Activated T-helper 2 cell treated with anti-CD3 and anti-CD28 coated beads, Interferon-gamma antibody, Interleukin-2, Interleukin-4, amounts not matched to agents 10 μg/mL and 5 μg/mL and 100 μg/mL, durations not matched to agents 14 hours and 24 hours and 36 hours (primary cell): ENCODE results near the gene SYNPO. TPM values are rescaled to one million over a fixed set of nuclear protein-coding genes. Genes with fewer than 3 reads are reported as not detected.

Source experiments
- DNase-seq: peaks from one replicate; pipeline ENCODE4 v3.0.0; 2021; ENCODE audit warnings: low spot score
- H3K27ac Mint-ChIP-seq: one replicate; pipeline ENCODE4 v1.8.0; 2021; ENCODE audit warnings: mixed read lengths
- H3K27me3 Mint-ChIP-seq: one replicate; pipeline ENCODE4 v1.8.0; 2021; ENCODE audit warnings: low read depth, mixed read lengths
- H3K36me3 Mint-ChIP-seq: one replicate; pipeline ENCODE4 v1.8.0; 2021; ENCODE audit warnings: low read depth, mixed read lengths
- H3K4me1 Mint-ChIP-seq: one replicate; pipeline ENCODE4 v1.8.0; 2021; ENCODE audit warnings: low read depth, mixed read lengths
- H3K4me3 Mint-ChIP-seq: one replicate; pipeline ENCODE4 v1.8.0; 2021; ENCODE audit warnings: low read depth, mild to moderate bottlenecking, moderate library complexity, mixed read lengths
- H3K9me3 Mint-ChIP-seq: one replicate; pipeline ENCODE4 v1.8.0; 2021; ENCODE audit warnings: mixed read lengths
- intact Hi-C: fragments of 100-400 bp; cut with micrococcal nuclease; formaldehyde crosslinking; loops from one replicate; pipeline ENCODE4 v1.15.1; 2023
- total RNA-seq: library from RNA; stranded (reverse); gene quantifications from 2 replicates; pipeline ENCODE4 v1.2.3, GENCODE V29; 2022

SYNPO gene
- total RNA-seq, 1 donor from 2014 or later: 0.11 TPM

GRCh38 chr5:150642567-150642927, 2.1 kb downstream of the SYNPO start:
- no peaks in the 10 kb centered on the region for H3K9me3 Mint-ChIP-seq
- no peaks in the 10 kb centered on the region for H3K4me1 Mint-ChIP-seq
- no peak overlapping the region for H3K27ac Mint-ChIP-seq
- H3K4me3 Mint-ChIP-seq: no peak overlapping the region
- DNase-seq: no peak
- no peaks in the 10 kb centered on the region for H3K36me3 Mint-ChIP-seq
- peaks cover 13% of the 10 kb centered on the region for H3K27me3 Mint-ChIP-seq
- intact Hi-C loops: no loop called here

- peaks cover 11% of the 10 kb centered on the region for H3K27me3 Mint-ChIP-seq
- H3K9me3 Mint-ChIP-seq: no peaks in the 10 kb centered on the region
- H3K27ac Mint-ChIP-seq: no peak overlapping the region
- H3K4me1 Mint-ChIP-seq: no peaks in the 10 kb centered on the region
- intact Hi-C loops: no loop called here
- DNase-seq: no peak
- H3K4me3 Mint-ChIP-seq: no peak overlapping the region
- no peaks in the 10 kb centered on the region for H3K36me3 Mint-ChIP-seq
Observed at GRCh38 chr5:150642991-150643710, 2.7 kb downstream of the SYNPO start.

- Mint-ChIP-seq H3K4me1 (no peaks in the 10 kb centered on the region), H3K27me3 (peaks cover 10% of the 10 kb centered on the region), H3K27ac (no peak overlapping the region), H3K9me3 (no peaks in the 10 kb centered on the region), H3K36me3 (no peaks in the 10 kb centered on the region), H3K4me3 (no peak overlapping the region)
- no peak for DNase-seq
- intact Hi-C loops: no loop called here
Observed at GRCh38 chr5:150644058-150644457, 3.6 kb downstream of the SYNPO start.

GRCh38 chr5:150644514-150644913, 4.1 kb downstream of the SYNPO start:
- no peaks in the 10 kb centered on the region for H3K9me3 Mint-ChIP-seq
- H3K36me3 Mint-ChIP-seq: no peaks in the 10 kb centered on the region
- no peaks in the 10 kb centered on the region for H3K4me1 Mint-ChIP-seq
- peaks cover 10% of the 10 kb centered on the region for H3K27me3 Mint-ChIP-seq
- H3K27ac Mint-ChIP-seq: no peak overlapping the region
- intact Hi-C loops: no loop called here
- no peak overlapping the region for H3K4me3 Mint-ChIP-seq
- no peak for DNase-seq

- H3K4me3 Mint-ChIP-seq: no peak overlapping the region
- H3K27me3 Mint-ChIP-seq: peaks cover 6% of the 10 kb centered on the region
- H3K9me3 Mint-ChIP-seq: no peaks in the 10 kb centered on the region
- intact Hi-C loops: no loop called here
- no peak overlapping the region for H3K27ac Mint-ChIP-seq
- no peaks in the 10 kb centered on the region for H3K36me3 Mint-ChIP-seq
- H3K4me1 Mint-ChIP-seq: no peaks in the 10 kb centered on the region
- no peak for DNase-seq
Observed at GRCh38 chr5:150645070-150645700, 4.7 kb downstream of the SYNPO start.

- no peak for DNase-seq
- Mint-ChIP-seq H3K4me3 (no peak overlapping the region), H3K36me3 (no peaks in the 10 kb centered on the region), H3K27ac (no peak overlapping the region), H3K4me1 (no peaks in the 10 kb centered on the region), H3K27me3 (peaks cover 6% of the 10 kb centered on the region), H3K9me3 (no peaks in the 10 kb centered on the region)
- intact Hi-C loops: no loop called here
Observed at GRCh38 chr5:150647275-150648251, 7.1 kb downstream of the SYNPO start.

- H3K4me1 Mint-ChIP-seq: no peaks in the 10 kb centered on the region
Observed at GRCh38 chr5:150648294-150649107, 8.0 kb downstream of the SYNPO start.

GRCh38 chr5:150649108-150650020, 8.9 kb downstream of the SYNPO start:
- Mint-ChIP-seq H3K9me3 (no peaks in the 10 kb centered on the region), H3K4me1 (no peaks in the 10 kb centered on the region), H3K27me3 (peaks cover 9% of the 10 kb centered on the region), H3K36me3 (no peaks in the 10 kb centered on the region), H3K27ac (no peak overlapping the region), H3K4me3 (no peak overlapping the region)
- no peak for DNase-seq
- intact Hi-C loops: loop anchor here (10.0 kb wide), 1 partner anchor 195 kb away; no protein-coding TSS in a partner anchor

More at GRCh38 chr5:150648294-150649107, 8.0 kb downstream of the SYNPO start:
- intact Hi-C loops: no loop called here
- no peak for DNase-seq
- Mint-ChIP-seq H3K4me3 (no peak overlapping the region), H3K27ac (no peak overlapping the region), H3K27me3 (peaks cover 5% of the 10 kb centered on the region), H3K9me3 (no peaks in the 10 kb centered on the region), H3K36me3 (no peaks in the 10 kb centered on the region)

- DNase-seq: no peak
- Mint-ChIP-seq H3K27me3 (peaks cover 7% of the 10 kb centered on the region), H3K4me1 (no peaks in the 10 kb centered on the region), H3K9me3 (no peaks in the 10 kb centered on the region), H3K27ac (no peak overlapping the region), H3K4me3 (no peak overlapping the region), H3K36me3 (no peaks in the 10 kb centered on the region)
- intact Hi-C loops: loop anchor here (10.0 kb wide), 1 partner anchor 196 kb away; no protein-coding TSS in a partner anchor
Observed at GRCh38 chr5:150650021-150651006, 9.9 kb downstream of the SYNPO start.

- Mint-ChIP-seq H3K27me3 (peaks cover 7% of the 10 kb centered on the region), H3K36me3 (no peaks in the 10 kb centered on the region), H3K4me3 (no peak overlapping the region), H3K4me1 (peaks cover 2% of the 10 kb centered on the region), H3K27ac (no peak overlapping the region), H3K9me3 (no peaks in the 10 kb centered on the region)
- no peak for DNase-seq
- intact Hi-C loops: loop anchor here (10.0 kb wide), 1 partner anchor 197 kb away; no protein-coding TSS in a partner anchor
Observed at GRCh38 chr5:150651382-150651781, 10.9 kb downstream of the SYNPO start.
